K562 (cell line): ENCODE measurements around the gene PTPRR. TPM values are rescaled to one million over a fixed set of nuclear protein-coding genes. Genes with fewer than 3 reads are reported as not detected.
A peak's percentile ranks its signal among the peaks of the same experiment; 100 is the strongest.

Experiments
- ARID2 ChIP-seq: fragments of 450-650 bp; IDR thresholded peaks from 2 replicates; pipeline ENCODE4 v1.6.1; 2017; ENCODE audit warnings: antibody characterized with exemption, mild to moderate bottlenecking
- ATF4 ChIP-seq: fragments of 450-650 bp; formaldehyde crosslinking; IDR thresholded peaks from 2 replicates; pipeline ENCODE4 v1.4.0; 2022; ENCODE audit warnings: mild to moderate bottlenecking, moderate library complexity
- CBX2 ChIP-seq: fragments of 200-600 bp; sonication (generic); IDR thresholded peaks from one replicate; pipeline ENCODE4 v1.6.1; 2012; ENCODE audit warnings: mild to moderate bottlenecking, low read length, inconsistent platforms; ENCODE audit not compliant: insufficient read depth, poor library complexity, severe bottlenecking
- CEBPG ChIP-seq, 3 experiments: fragments of 200-800 bp in 1 of 3; sonication (Bioruptor generic) in 1 of 3; sonication (generic) in 1 of 3; formaldehyde crosslinking in 1 of 3; IDR thresholded peaks in 2 of 3; conservative IDR thresholded peaks in 1 of 3; 2 replicates each; pipeline versions ENCODE4 v1.6.1 to v1.8.0; 2016 to 2022; ENCODE audit warnings: missing compliant biosample characterization in 2 of 3, missing genetic modification characterization in 2 of 3, mild to moderate bottlenecking in 1 of 3, missing genetic modification reagents in 1 of 3
- CHD1 ChIP-seq: fragments of 200-600 bp; sonication (generic); IDR thresholded peaks from one replicate; pipeline ENCODE4 v1.6.1; 2012; ENCODE audit warnings: mild to moderate bottlenecking, moderate library complexity, low read length, inconsistent platforms
- CHD4 ChIP-seq: fragments of 200-600 bp; sonication (generic); IDR thresholded peaks from 3 replicates; pipeline ENCODE4 v1.6.1; 2012; ENCODE audit warnings: low read depth, mild to moderate bottlenecking, mixed read lengths, low read length, inconsistent platforms; ENCODE audit not compliant: insufficient read depth, insufficient replicate concordance, poor library complexity, severe bottlenecking
- DMBX1 ChIP-seq: fragments of 250-450 bp; sonication (Bioruptor Pico); IDR thresholded peaks from 2 replicates; pipeline ENCODE4 v1.8.0; 2022; ENCODE audit warnings: inconsistent platforms, mild to moderate bottlenecking, moderate library complexity, borderline replicate concordance
- EP400 ChIP-seq: fragments of 450-650 bp; IDR thresholded peaks from 2 replicates; pipeline ENCODE4 v1.6.1; 2017; ENCODE audit warnings: antibody characterized with exemption, mild to moderate bottlenecking, moderate library complexity
- IRF9 ChIP-seq: fragments of 450-650 bp; IDR thresholded peaks from 2 replicates; pipeline ENCODE4 v1.6.1; 2016; ENCODE audit warnings: missing biosample characterization, missing genetic modification characterization
- KAT2B ChIP-seq: IDR thresholded peaks from one replicate; pipeline ENCODE4 v1.6.1; 2012; ENCODE audit warnings: low read depth, mild to moderate bottlenecking, control low read depth, inconsistent platforms, low read length, moderate library complexity
- KHSRP ChIP-seq: fragments of 450-650 bp; IDR thresholded peaks from 2 replicates; pipeline ENCODE4 v1.6.1; 2017
- MBD1 ChIP-seq: fragments of 250-450 bp; sonication (Bioruptor Pico); IDR thresholded peaks from 2 replicates; pipeline ENCODE4 v1.8.0; 2022; ENCODE audit warnings: inconsistent platforms
- NEUROD1 ChIP-seq: fragments of 150-350 bp; IDR thresholded peaks from 2 replicates; pipeline ENCODE4 v1.6.1; 2014; ENCODE audit warnings: borderline replicate concordance, low read length, low read depth; ENCODE audit not compliant: partially characterized antibody
- NFRKB ChIP-seq: fragments of 450-650 bp; IDR thresholded peaks from 2 replicates; pipeline ENCODE4 v1.6.1; 2016; ENCODE audit warnings: low read depth
- NR2C2 ChIP-seq, 2 experiments: fragments of 200-800 bp in 1 of 2; sonication (Bioruptor generic) in 1 of 2; sonication (generic) in 1 of 2; formaldehyde crosslinking in 1 of 2; IDR thresholded peaks; 2 replicates each; pipeline versions ENCODE4 v1.6.1 to v1.8.0; 2016 to 2022; ENCODE audit warnings: mild to moderate bottlenecking in 1 of 2, missing compliant biosample characterization in 1 of 2, missing genetic modification characterization in 1 of 2, missing genetic modification reagents in 1 of 2
- SMAD4 ChIP-seq: fragments of 250-450 bp; sonication (Bioruptor Pico); conservative IDR thresholded peaks from 2 replicates; pipeline ENCODE4 v1.8.0; 2021; ENCODE audit warnings: inconsistent platforms, mild to moderate bottlenecking, moderate library complexity
- USF1 ChIP-seq: sonication (generic); formaldehyde crosslinking; IDR thresholded peaks from 2 replicates; pipeline ENCODE4 v1.9.0; 2022; ENCODE audit warnings: mild to moderate bottlenecking, missing genetic modification reagents
- ZBTB7A ChIP-seq: IDR thresholded peaks from 2 replicates; pipeline ENCODE4 v1.6.1; 2011; ENCODE audit warnings: low read depth, mild to moderate bottlenecking, low read length, moderate library complexity, borderline replicate concordance; ENCODE audit not compliant: control insufficient read depth
- ZNF384 ChIP-seq: IDR thresholded peaks from 2 replicates; pipeline ENCODE4 v1.6.1; 2012; ENCODE audit warnings: low read depth, low read length, improper control_type of control experiment
- polyA plus RNA-seq, 8 experiments: library from polyadenylated mRNA; depleted of rRNA in 4 of 8; stranded (reverse) in 5 of 8; unstranded in 3 of 8; fragments of >200 nt; fragmentation: Nextera tagmentation in 2 of 8; fragmentation: Illumina TruSeq in 1 of 8; extraction: Ambion mirVana in 2 of 8; extraction: Trizol in 1 of 8; gene quantifications; 2 replicates each; pipeline versions ENCODE4 v1.2.1 to v1.2.3, GENCODE V29; 2011 to 2014; ENCODE audit warnings: inconsistent platforms in 1 of 8, missing spikeins in 1 of 8
- total RNA-seq, 7 experiments: library from RNA; depleted of rRNA in 6 of 7; stranded (reverse); fragments of >200 nt in 6 of 7; fragmentation: Illumina TruSeq in 2 of 7; extraction: Trizol in 2 of 7; gene quantifications; 2 replicates each; pipeline versions ENCODE4 v1.2.1 to v1.2.3, GENCODE V29; 2011 to 2021; ENCODE audit warnings: low replicate concordance in 1 of 7

The PTPRR gene
- total and polyA plus RNA-seq, 9 of the 15 experiments (the other 6 are each of a cell fraction or from before 2014, with no cell fraction given), result 6.6 to 41.7 (median 12.3) TPM

- peak; percentile 80 for TF ChIP-seq ATF4
- TF ChIP-seq CHD4, result no peak
- no peak for TF ChIP-seq CBX2
- TF ChIP-seq NR2C2 (CRISPR knock-in tag; IDR thresholded peaks at IDR 0.05), result no peak
- TF ChIP-seq NR2C2 (tag; IDR thresholded peaks at IDR 0.05), result peak; percentile 50; the same call in 1 of the 2 replicates
- TF ChIP-seq USF1 (CRISPR knock-in tag), result no peak
- no peak for TF ChIP-seq ARID2
- 0 out of 2 replicates have a peak, but pooled peaks have one; percentile 27 for TF ChIP-seq NFRKB
- no peak for TF ChIP-seq KAT2B
- TF ChIP-seq NEUROD1, result no peak
- TF ChIP-seq ZBTB7A, result no peak
- TF ChIP-seq DMBX1, result peak; percentile 79; the same call in 1 of the 2 replicates
- no peak for TF ChIP-seq KHSRP
- no peak for TF ChIP-seq MBD1
- TF ChIP-seq EP400, result peak; percentile 36; the same call in 1 of the 2 replicates
- peak; percentile 58; the same call in 1 of the 2 replicates for TF ChIP-seq SMAD4 (CRISPR knock-in tag)
- peak; percentile 63; the same call in 1 of the 2 replicates for TF ChIP-seq IRF9
- no peak for TF ChIP-seq CHD1
- peak; percentile 79 for TF ChIP-seq CEBPG (CRISPR knock-in tag; IDR thresholded peaks at IDR 0.05)
- peak; percentile 84 to 97 for TF ChIP-seq CEBPG (tag; conservative IDR thresholded peaks at IDR 0.05 in 1 of 2, IDR thresholded peaks at IDR 0.05 in 1 of 2)
- peak; percentile 82 for TF ChIP-seq ZNF384
Observed at GRCh38 chr12:70590549-70591226, 329.9 kb downstream of the PTPRR start (continued).
